Stimulated activated CD4-positive, alpha-beta T cell treated with anti-CD3 and anti-CD28 coated beads, Interleukin-4, amount 100 ng/mL, for 4 hours (primary cell): ENCODE measurements around the gene TXNRD2.

ENCODE experiments used
- DNase-seq, 2 experiments: peaks; one replicate each; pipeline ENCODE4 v3.0.0-alpha.2; 2020

The TXNRD2 gene

DNA sequence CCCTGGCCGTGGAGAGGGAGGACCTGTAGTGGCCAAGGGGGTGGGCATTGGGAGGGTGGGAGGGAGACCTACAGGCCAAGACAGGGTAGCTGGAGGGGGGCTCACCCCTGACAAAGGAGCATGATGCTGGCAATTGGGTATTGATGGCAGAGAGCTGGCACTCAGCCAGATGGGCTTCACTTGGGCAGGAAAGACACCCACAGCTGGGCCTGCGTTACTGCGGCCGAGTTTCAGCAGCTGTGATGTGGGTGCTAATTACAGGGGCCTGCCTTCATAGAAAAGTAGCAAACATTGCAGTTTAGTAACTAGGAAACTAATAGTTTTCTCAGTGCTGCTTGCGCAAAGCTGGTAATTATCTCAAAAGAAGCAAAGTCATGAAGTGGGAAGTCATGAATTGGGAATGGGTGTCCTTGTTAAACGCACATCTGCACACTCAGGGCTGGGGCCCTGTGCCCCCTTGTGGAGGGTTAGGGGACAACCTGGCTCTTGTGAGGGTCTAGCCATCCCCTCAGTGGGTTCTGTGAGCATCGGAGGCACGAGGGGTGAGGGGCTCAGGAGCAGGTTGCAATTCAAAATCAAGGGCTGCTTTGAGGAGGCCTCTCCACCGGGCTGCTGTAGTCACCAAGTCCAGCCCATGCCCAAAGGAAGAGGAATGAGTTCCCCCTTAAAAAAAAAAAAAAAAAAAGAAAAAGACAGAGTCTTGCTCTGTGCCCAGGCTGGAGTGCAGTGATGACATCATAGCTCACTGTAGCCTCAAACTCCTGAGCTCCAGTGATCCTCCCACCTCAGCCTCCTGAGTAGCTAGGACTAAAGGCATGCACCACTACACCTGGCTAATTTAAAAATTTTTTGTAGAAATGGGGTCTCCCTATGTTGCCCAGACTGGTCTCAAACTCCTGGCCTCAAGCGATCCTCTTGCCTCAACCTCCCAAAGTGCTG, 24.4 kb upstream of the TXNRD2 start:
- DNase-seq, result no peak

GRCh38 chr22:19964701-19965386, 23.2 kb upstream of the TXNRD2 start:
- no peak for DNase-seq

GRCh38 chr22:19963863-19964642, 22.4 kb upstream of the TXNRD2 start:
- DNase-seq, result no peak

- DNase-seq, result no peak
Measured at GRCh38 chr22:19962909-19963806, 21.5 kb upstream of the TXNRD2 start.

DNA sequence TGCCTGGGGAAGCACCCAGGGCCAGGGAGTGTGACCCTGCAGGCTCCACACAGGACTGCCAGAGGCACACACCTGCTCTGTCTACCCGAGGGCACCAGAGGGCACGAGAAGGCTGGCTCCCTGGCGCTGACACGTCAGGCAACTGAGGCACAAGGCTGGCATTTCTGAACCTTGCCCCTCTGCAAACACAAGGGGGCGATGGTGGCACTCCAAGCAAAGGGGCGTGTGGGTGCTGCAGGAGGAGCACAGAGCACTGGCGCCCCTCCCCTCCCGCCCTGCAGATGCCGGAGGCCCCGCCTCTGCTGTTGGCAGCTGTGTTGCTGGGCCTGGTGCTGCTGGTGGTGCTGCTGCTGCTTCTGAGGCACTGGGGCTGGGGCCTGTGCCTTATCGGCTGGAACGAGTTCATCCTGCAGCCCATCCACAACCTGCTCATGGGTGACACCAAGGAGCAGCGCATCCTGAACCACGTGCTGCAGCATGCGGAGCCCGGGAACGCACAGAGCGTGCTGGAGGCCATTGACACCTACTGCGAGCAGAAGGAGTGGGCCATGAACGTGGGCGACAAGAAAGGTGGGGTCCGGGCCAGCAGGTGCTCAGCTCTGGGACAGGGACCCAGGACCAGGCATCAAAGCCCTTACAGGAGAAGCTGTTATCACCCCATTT, 20.8 kb upstream of the TXNRD2 start:
- DNase-seq, result peak; percentile 48 to 52

DNA sequence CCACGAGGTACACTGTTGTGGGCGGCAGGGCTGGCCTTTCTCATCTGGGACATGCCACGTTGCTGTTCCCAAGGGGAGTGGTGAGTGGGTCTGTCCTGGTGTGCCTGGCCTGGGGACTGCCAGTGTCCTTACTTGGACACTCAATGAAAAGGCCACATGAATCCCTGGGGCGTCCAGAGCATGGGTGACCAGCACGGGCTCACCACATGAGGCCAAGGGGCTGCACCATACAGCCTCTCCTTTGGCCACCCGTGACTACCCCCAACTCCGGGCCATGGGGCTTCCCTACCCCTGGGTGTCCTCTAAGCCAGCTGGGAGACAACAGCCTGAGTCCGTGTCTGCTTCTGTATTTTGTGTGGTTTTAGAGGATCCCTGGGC, 20.2 kb upstream of the TXNRD2 start:
- no peak for DNase-seq

- DNase-seq, result no peak
Measured at GRCh38 chr22:19961201-19961580, 19.6 kb upstream of the TXNRD2 start.

DNA sequence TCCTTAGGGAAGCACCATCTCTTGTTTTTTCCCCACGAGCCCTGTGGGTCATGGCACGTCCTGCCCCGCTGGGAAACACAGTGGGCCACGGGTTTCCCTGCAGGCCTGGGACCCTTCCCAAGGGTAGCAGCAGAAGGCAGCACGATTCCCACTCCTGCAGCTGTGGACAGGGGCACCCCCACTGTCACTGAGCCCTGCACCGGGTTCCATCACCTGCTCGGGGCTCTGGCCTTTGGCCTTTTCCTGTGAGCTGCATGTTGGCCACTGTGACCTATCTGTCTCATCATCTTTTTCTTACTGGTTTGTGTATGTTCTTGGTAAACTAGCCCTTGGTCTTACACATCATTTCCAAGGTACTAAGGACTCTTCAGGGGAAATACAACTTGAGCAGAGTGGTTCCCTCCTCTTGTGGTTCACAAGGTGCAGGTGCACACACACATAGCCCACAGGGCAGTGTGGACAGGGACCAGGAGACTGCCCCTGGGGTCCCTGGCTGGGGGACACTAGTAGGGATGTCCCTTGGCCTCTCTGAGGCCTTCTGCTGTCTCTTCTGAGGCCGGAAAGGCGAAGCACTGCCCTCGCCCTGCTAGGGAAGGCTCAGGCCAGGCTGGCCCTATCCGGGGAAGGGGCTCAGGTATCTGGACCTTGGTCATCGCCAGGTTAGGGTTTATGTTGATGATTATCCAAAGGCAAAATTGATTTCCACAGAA, 19.0 kb upstream of the TXNRD2 start:
- no peak for DNase-seq

DNA sequence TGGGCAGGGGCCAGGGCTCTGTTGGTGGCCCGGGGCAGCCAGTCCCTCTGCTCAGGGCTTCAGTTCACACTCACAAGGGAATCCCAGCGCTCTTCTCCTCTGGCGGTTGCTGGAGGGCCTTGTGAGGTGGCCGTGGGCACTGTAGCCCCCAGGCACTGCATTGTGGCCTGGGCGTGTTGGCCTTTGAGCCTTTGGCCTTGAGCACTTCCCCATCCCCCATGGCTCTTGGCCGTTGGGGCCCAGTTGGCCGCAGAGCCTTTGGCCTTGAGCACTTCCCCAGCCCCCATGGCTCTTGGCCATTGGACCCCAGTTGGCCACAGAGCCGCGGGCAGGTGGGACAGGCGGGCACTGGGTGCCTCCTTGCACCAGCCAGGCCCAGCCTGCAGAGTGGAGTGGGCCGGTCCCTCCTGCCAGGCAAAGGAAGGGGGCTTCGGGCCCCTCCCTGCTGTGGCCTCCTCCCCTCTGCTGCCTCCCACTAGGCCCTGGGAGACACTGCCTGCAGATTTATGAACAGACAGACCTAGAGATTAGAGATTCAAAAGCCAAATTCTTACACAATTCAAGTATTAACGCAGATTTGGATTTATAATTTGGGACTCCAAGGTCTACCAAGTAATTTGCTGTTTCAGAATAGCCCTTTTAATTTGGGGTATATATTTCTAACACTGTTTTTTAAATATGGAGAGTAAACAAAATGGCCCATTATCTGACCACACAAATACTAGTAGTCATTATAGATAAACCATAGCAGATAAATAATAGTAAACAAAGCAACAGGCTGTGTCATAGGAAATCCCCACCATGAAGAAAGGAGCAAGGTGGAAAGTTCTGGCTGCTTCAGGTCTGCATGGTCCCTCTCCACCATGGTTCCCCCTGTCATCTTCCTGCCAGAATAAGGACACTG, 18.2 kb upstream of the TXNRD2 start:
- DNase-seq, result no peak

- DNase-seq, result no peak
Measured at GRCh38 chr22:19959043-19959586, 17.5 kb upstream of the TXNRD2 start.

DNA sequence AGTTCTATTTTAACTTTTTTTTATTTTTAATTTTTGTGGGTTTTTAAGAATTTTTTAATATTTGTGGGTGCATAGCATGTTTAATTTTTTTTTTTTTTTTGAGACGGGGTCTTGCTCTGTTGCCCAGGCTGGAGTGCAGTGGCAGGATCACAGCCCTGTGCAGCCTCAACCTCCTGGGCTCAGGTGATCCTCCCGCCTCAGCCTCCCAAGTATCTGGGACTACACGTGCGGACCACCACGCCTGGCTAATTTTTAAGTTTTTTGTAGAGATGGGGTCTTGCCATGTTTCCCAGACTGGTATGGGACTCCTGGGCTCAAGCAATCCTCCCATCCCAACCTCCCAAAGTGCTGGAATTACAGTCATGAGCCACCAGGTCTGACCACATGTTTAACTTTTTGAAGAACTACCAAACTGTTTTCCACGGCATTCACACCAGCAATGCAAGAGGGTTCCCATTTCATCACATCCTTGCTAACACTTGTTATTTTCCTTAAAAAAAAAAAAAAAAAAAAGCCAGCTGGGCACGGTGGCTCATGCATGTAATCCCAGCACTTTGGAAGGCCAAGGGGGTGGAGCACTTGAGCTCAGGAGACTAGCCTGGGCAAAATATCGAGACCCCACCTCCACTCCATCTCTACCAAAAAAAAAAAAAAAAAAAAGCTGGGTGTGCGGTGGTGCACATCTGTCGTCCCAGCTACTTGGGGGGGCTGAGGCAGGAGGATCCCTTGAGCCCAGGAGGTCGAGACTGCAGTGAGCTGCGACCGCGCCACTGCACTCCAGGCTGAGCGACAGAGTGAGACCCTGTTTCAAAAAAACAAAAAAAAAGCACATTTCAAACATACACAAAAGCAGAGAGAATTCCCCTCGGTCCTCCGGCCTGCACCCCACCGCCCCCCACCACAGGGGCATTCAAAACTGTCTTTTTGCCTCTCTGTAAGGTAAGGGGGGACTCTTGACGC, 16.7 kb upstream of the TXNRD2 start:
- no peak for DNase-seq

- no peak for DNase-seq
Measured at GRCh38 chr22:19957445-19957844, 15.8 kb upstream of the TXNRD2 start.

DNA sequence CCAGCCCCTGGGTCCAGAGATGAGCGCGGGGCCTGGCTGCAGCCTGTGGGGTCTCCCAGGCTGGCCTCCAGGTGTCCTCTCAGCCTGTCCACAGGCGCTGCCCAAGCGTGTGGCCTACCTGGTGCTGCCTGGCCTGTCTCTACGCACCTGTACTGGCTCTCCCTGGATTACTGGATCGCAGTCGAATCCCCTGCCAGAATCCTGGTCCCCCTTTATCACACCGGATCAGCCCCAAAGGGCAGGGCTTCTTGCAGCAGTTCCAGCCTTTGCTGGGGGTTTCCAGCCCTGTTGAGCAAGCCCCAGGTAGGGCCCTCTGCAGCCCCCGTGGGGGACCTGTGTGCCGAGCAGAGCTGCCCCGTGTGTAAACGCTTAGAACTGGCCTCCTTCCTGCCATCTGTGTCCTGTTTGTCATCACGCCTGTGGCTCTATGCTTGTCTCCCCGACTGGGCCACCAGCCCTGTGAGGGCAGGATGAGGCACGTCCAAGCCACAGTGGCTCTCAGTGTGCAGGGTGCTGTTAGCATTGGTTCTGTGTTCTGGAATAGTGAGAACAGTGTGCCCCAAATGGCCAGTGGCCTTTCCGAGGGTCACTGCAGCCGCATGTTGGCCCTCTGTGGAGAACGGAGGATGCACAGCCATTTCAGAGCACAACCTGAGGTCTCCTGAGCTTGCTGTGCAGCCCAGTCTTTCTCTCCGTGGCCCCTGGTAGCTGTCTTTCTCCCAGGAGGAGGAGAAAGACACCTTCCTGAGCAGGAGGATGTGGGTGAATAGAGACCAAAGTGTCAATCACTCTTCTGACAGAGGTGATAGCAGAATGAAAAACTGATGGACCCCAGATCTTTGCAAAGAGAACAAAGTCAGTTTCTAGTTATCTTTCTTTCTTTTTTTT, 13.9 kb upstream of the TXNRD2 start:
- DNase-seq, result no peak

- no peak for DNase-seq
Measured at GRCh38 chr22:19951346-19951745, 9.7 kb upstream of the TXNRD2 start.

DNA sequence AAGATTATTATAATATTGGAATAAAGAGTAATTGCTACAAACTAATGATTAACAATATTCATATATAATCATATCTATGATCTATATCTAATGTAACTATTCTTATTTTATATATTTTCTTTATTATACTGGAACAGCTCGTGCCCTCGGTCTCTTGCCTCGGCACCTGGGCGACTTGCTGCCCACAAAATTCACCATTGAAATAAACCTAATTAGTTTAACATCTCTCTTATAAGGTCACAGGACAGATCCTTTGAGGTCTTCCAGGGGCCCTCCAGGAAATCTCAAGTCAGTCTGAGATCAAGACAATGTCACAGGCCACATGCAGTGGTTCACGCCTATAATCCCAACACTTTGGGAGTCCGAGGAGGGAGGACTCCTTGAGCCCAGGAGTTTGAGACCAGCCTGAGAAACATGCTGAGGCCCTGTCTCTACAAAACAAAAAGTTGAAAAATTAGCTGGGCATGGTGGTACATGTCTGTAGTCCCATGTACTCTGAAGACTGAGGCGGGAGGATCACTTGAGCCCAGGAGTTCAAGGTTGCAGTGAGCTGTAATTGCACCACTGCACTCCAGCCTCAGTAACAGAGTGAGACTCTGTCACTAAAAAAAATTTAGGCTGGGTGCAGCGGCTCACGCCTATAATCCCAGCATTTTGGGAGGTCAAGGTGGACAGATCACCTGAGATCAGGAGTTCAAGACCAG, 6.6 kb upstream of the TXNRD2 start:
- DNase-seq, result no peak

DNA sequence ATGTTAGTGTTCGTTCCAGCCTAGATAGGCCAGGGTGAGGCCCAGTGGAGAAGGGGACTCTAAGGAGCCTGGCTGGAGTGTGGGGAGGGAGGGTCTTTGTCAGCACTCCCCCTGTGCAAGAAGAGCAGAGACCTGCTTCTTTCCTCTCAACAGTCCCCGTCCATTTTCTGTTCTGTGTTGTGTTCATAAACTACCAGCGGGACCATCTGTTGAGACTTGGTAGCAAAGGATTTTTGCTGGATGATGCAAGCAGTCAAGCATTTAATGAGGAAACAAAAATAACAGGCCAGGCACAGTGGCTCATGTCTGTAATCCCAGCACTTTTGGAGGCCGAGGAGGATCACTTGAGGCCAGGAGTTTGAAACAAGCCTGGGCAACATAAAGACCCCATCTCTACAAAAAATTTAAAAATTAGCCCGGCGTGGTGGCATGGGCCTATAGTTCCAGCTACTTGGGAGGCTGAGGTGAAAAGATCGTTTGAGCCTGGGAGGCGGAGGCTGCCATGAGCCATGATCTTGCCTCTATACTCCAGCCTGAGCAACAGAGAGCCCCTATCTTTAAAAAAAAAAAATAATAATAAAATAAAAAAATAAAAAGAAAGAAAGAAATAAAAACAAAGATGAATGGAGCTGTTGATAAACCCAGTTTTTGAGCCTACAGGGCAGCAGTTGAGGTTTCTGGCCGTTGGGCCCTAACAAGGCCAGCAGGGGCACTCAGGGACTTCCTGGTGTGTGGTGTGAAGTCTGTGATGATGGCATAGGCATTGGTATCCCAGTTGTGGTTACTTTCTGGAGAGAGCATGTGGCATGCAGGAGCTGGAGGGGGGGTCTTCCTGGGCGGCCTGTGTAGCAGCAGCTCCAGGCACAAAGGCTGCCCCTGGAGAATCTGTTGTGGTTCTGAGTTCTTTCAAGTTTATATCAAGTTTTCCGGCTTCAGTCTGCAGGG, 1.7 kb upstream of the TXNRD2 start:
- DNase-seq, result no peak
